ENCODE measurements around the gene KIAA0319L. TPM values are rescaled to one million over a fixed set of nuclear protein-coding genes. Genes with fewer than 3 reads are reported as not detected.

KIAA0319L gene
- total RNA-seq, 4 donors from 2014 or later, result 28.5 to 35.7 (median 32.7) TPM

- no peaks in the 10 kb centered on the region for H3K27me3 ChIP-seq
- 97% methylated on average over 4 of the region's 4 CpGs for WGBS
- intact Hi-C loops (cut with DNase I), result no loop called here
- no peaks in the 10 kb centered on the region for H3K9me3 ChIP-seq
- H3K36me3 ChIP-seq, result peaks cover 12 to 76% (median 58%) of the 10 kb centered on the region in 4 donors
- DNase-seq (ENCODE audit: extremely low spot score), result no peak
- TF ChIP-seq EP300 (IDR thresholded peaks at IDR 0.05) (no peak), POLR2AphosphoS5 (IDR thresholded peaks at IDR 0.05) (no peak), CTCF (IDR thresholded peaks at IDR 0.05) (no peak), POLR2A (IDR thresholded peaks at IDR 0.05; ENCODE audit: low read depth) (no peak)
- H3K4me3 ChIP-seq, result no peak overlapping the region
- H3K4me1 ChIP-seq, result no peaks in the 10 kb centered on the region
- no peak overlapping the region for H3K27ac ChIP-seq (replicated peaks in 1 of 4)
These were observed 149.5 kb downstream of the KIAA0319L start for GRCh38 chr1:35407743-35408142.

- no peaks in the 10 kb centered on the region for H3K27me3 ChIP-seq
- peaks cover 12 to 90% (median 64%) of the 10 kb centered on the region in 4 donors for H3K36me3 ChIP-seq
- H3K4me1 ChIP-seq, result no peaks in the 10 kb centered on the region
- TF ChIP-seq CTCF (IDR thresholded peaks at IDR 0.05) (no peak), POLR2AphosphoS5 (IDR thresholded peaks at IDR 0.05) (no peak), POLR2A (IDR thresholded peaks at IDR 0.05; ENCODE audit: low read depth) (no peak), EP300 (IDR thresholded peaks at IDR 0.05) (no peak)
- DNase-seq (ENCODE audit: extremely low spot score), result no peak
- H3K4me3 ChIP-seq, result no peak overlapping the region
- H3K9me3 ChIP-seq, result no peaks in the 10 kb centered on the region
- intact Hi-C loops (cut with DNase I), result no loop called here
- H3K27ac ChIP-seq (replicated peaks in 1 of 4), result no peak overlapping the region
These were observed 151.1 kb downstream of the KIAA0319L start for GRCh38 chr1:35406103-35406502.

GRCh38 chr1:35401049-35401448 lies 156.2 kb downstream of the KIAA0319L start:
- no peaks in the 10 kb centered on the region for H3K27me3 ChIP-seq
- no peaks in the 10 kb centered on the region for H3K9me3 ChIP-seq
- no peak overlapping the region for H3K27ac ChIP-seq (replicated peaks in 1 of 4)
- DNase-seq (ENCODE audit: extremely low spot score), result no peak
- peaks cover 37 to 91% (median 71%) of the 10 kb centered on the region in 4 donors for H3K36me3 ChIP-seq
- no peak overlapping the region for H3K4me3 ChIP-seq
- TF ChIP-seq POLR2AphosphoS5 (IDR thresholded peaks at IDR 0.05) (no peak), CTCF (IDR thresholded peaks at IDR 0.05) (no peak), POLR2A (IDR thresholded peaks at IDR 0.05; ENCODE audit: low read depth) (no peak), EP300 (IDR thresholded peaks at IDR 0.05) (no peak)
- intact Hi-C loops (cut with DNase I), result no loop called here
- H3K4me1 ChIP-seq, result no peaks in the 10 kb centered on the region

GRCh38 chr1:35398739-35399138 lies 158.5 kb downstream of the KIAA0319L start:
- no peak overlapping the region for H3K27ac ChIP-seq (replicated peaks in 1 of 4)
- intact Hi-C loops (cut with DNase I), result no loop called here
- no peak for DNase-seq (ENCODE audit: extremely low spot score)
- H3K36me3 ChIP-seq, result peaks cover 36 to 94% (median 77%) of the 10 kb centered on the region in 4 donors
- no peak overlapping the region for H3K4me3 ChIP-seq
- 92% methylated on average over 3 of the region's 3 CpGs for WGBS
- H3K27me3 ChIP-seq, result no peaks in the 10 kb centered on the region
- TF ChIP-seq CTCF (IDR thresholded peaks at IDR 0.05) (no peak), POLR2A (IDR thresholded peaks at IDR 0.05; ENCODE audit: low read depth) (no peak), POLR2AphosphoS5 (IDR thresholded peaks at IDR 0.05) (no peak), EP300 (IDR thresholded peaks at IDR 0.05) (no peak)
- no peaks in the 10 kb centered on the region for H3K4me1 ChIP-seq
- no peaks in the 10 kb centered on the region for H3K9me3 ChIP-seq

- Histone ChIP-seq H3K9me3 (no peaks in the 10 kb centered on the region), H3K27ac (replicated peaks in 1 of 4) (no peak overlapping the region), H3K27me3 (no peaks in the 10 kb centered on the region), H3K4me1 (no peaks in the 10 kb centered on the region), H3K4me3 (no peak overlapping the region), H3K36me3 (peaks cover 36 to 97% (median 80%) of the 10 kb centered on the region in 4 donors)
- DNase-seq (ENCODE audit: extremely low spot score), result no peak
- 90% methylated on average over 2 of the region's 2 CpGs for WGBS
- TF ChIP-seq EP300 (IDR thresholded peaks at IDR 0.05), result no peak
- intact Hi-C loops (cut with DNase I), result no loop called here
These were observed 162.8 kb downstream of the KIAA0319L start for GRCh38 chr1:35394386-35394785.

Measured in esophagus muscularis mucosa (tissue), 4 donors.